Loucy (cell line): ENCODE measurements around the gene EBF3.

Experiments
- H2AFZ ChIP-seq: fragments of 200-600 bp; sonication (generic); 2 replicates; pipeline ENCODE4 v1.6.0; 2016; ENCODE audit warnings: antibody characterized with exemption, mild to moderate bottlenecking, low read length, moderate library complexity
- H3F3A ChIP-seq: fragments of 200-600 bp; 2 replicates; pipeline ENCODE4 v1.6.0; 2016; ENCODE audit warnings: antibody characterized with exemption, low read depth, mild to moderate bottlenecking
- H3K27me3 ChIP-seq: fragments of 200-600 bp; sonication (generic); 2 replicates; pipeline ENCODE4 v1.6.1; 2014; ENCODE audit warnings: low read length, mild to moderate bottlenecking; ENCODE audit not compliant: insufficient read depth, poor library complexity, severe bottlenecking
- H3K36me3 ChIP-seq: fragments of 200-600 bp; sonication (generic); 2 replicates; pipeline ENCODE4 v1.6.1; 2016; ENCODE audit warnings: low read length; ENCODE audit not compliant: insufficient read depth
- H3K4me1 ChIP-seq: fragments of 200-600 bp; sonication (generic); 2 replicates; pipeline ENCODE4 v1.5.1; 2014; ENCODE audit warnings: low read length, mild to moderate bottlenecking; ENCODE audit not compliant: insufficient read depth, poor library complexity, severe bottlenecking
- H3K4me2 ChIP-seq: fragments of 200-600 bp; sonication (generic); 2 replicates; pipeline ENCODE4 v1.6.0; 2014; ENCODE audit warnings: antibody characterized with exemption, low read length, low read depth, mild to moderate bottlenecking; ENCODE audit not compliant: poor library complexity, severe bottlenecking
- H3K4me3 ChIP-seq: fragments of 200-600 bp; sonication (generic); 2 replicates; pipeline ENCODE4 v1.5.1; 2014; ENCODE audit warnings: low read length, mild to moderate bottlenecking, mixed read lengths; ENCODE audit not compliant: poor library complexity, severe bottlenecking
- H3K79me2 ChIP-seq: fragments of 200-600 bp; sonication (generic); 2 replicates; pipeline ENCODE4 v1.6.1; 2014; ENCODE audit warnings: low read length; ENCODE audit not compliant: insufficient read depth
- H3K9ac ChIP-seq: fragments of 200-600 bp; sonication (generic); 2 replicates; pipeline ENCODE4 v1.6.0; 2014; ENCODE audit warnings: mild to moderate bottlenecking, low read depth, low read length, moderate library complexity; ENCODE audit not compliant: poor library complexity, severe bottlenecking
- H3K9me2 ChIP-seq: fragments of 200-600 bp; sonication (generic); replicated peaks from 2 replicates; pipeline ENCODE4 v1.6.1; 2016; ENCODE audit warnings: low read depth, low read length, mixed read lengths
- H3K9me3 ChIP-seq: fragments of 200-600 bp; sonication (generic); 2 replicates; pipeline ENCODE4 v1.6.1; 2014; ENCODE audit warnings: mild to moderate bottlenecking, antibody characterized with exemption, low read length, low read depth; ENCODE audit not compliant: insufficient read depth
- H4K20me1 ChIP-seq: fragments of 200-600 bp; sonication (generic); 2 replicates; pipeline ENCODE4 v1.6.0; 2014; ENCODE audit warnings: antibody characterized with exemption, low read length, mild to moderate bottlenecking; ENCODE audit not compliant: insufficient read depth, poor library complexity, severe bottlenecking
- CTCF ChIP-seq: fragments of 200-600 bp; sonication (generic); conservative IDR thresholded peaks from 2 replicates; pipeline ENCODE4 v1.5.1; 2014; ENCODE audit warnings: mild to moderate bottlenecking, antibody characterized with exemption, low read length
- EZH2phosphoT487 ChIP-seq: fragments of 200-600 bp; IDR thresholded peaks from 2 replicates; pipeline ENCODE4 v1.6.1; 2018; ENCODE audit warnings: antibody characterized with exemption, mild to moderate bottlenecking, moderate library complexity, borderline replicate concordance

Gene EBF3

GRCh38 chr10:129936266-129936922, 27.7 kb downstream of the EBF3 start:
- no peaks in the 10 kb centered on the region for H3K4me1 ChIP-seq
- no peak overlapping the region for H2AFZ ChIP-seq
- H3K79me2 ChIP-seq = no peaks in the 10 kb centered on the region
- H3K4me3 ChIP-seq = no peak overlapping the region
- no peaks in the 10 kb centered on the region for H3F3A ChIP-seq
- no peaks in the 10 kb centered on the region for H4K20me1 ChIP-seq
- H3K36me3 ChIP-seq = no peaks in the 10 kb centered on the region
- H3K9me2 ChIP-seq = no peaks in the 10 kb centered on the region
- no peak overlapping the region for H3K4me2 ChIP-seq
- H3K9ac ChIP-seq = no peak overlapping the region
- no peaks in the 10 kb centered on the region for H3K27me3 ChIP-seq
- H3K9me3 ChIP-seq = no peaks in the 10 kb centered on the region; the same call in 1 of the 2 replicates
- TF ChIP-seq EZH2phosphoT487 = no peak
- no peak for TF ChIP-seq CTCF

GRCh38 chr10:129935867-129936152, 28.3 kb downstream of the EBF3 start:
- Histone ChIP-seq H3K4me2 (no peak overlapping the region), H3K9me2 (no peaks in the 10 kb centered on the region)

GRCh38 chr10:129935102-129935866, 28.8 kb downstream of the EBF3 start:
- Histone ChIP-seq H3K27me3 (no peaks in the 10 kb centered on the region), H3F3A (no peaks in the 10 kb centered on the region), H3K9me2 (no peaks in the 10 kb centered on the region), H3K36me3 (no peaks in the 10 kb centered on the region), H3K79me2 (no peaks in the 10 kb centered on the region), H3K9me3 (no peaks in the 10 kb centered on the region; the same call in 1 of the 2 replicates), H2AFZ (no peak overlapping the region), H3K4me3 (no peak overlapping the region), H3K4me2 (no peak overlapping the region), H3K9ac (no peak overlapping the region), H4K20me1 (no peaks in the 10 kb centered on the region), H3K4me1 (no peaks in the 10 kb centered on the region)
- no peak for TF ChIP-seq EZH2phosphoT487
- no peak for TF ChIP-seq CTCF

More at GRCh38 chr10:129935867-129936152, 28.3 kb downstream of the EBF3 start:
- Histone ChIP-seq H3K9ac (no peak overlapping the region), H3K4me1 (no peaks in the 10 kb centered on the region), H3K36me3 (no peaks in the 10 kb centered on the region), H3K9me3 (no peaks in the 10 kb centered on the region; the same call in 1 of the 2 replicates), H2AFZ (no peak overlapping the region), H3F3A (no peaks in the 10 kb centered on the region), H4K20me1 (no peaks in the 10 kb centered on the region), H3K4me3 (no peak overlapping the region), H3K79me2 (no peaks in the 10 kb centered on the region), H3K27me3 (no peaks in the 10 kb centered on the region)
- TF ChIP-seq CTCF = no peak
- TF ChIP-seq EZH2phosphoT487 = no peak
